HepG2 (cell line): ENCODE data around the gene VPS26B. TPM values are rescaled to one million over a fixed set of nuclear protein-coding genes. Genes with fewer than 3 reads are reported as not detected.

ENCODE experiments used
- CREBL2 ChIP-seq: sonication (generic); formaldehyde crosslinking; IDR thresholded peaks from 2 replicates; pipeline ENCODE4 v1.8.1; 2023; ENCODE audit warnings: missing genetic modification reagents, mild to moderate bottlenecking, borderline replicate concordance
- JUND ChIP-seq: sonication (generic); formaldehyde crosslinking; IDR thresholded peaks from 2 replicates; pipeline ENCODE4 v1.8.0; 2022; ENCODE audit warnings: mild to moderate bottlenecking, missing genetic modification reagents
- MNT ChIP-seq: fragments of 450-650 bp; IDR thresholded peaks from 2 replicates; pipeline ENCODE4 v1.6.1; 2016
- MTERF4 ChIP-seq: sonication (generic); formaldehyde crosslinking; IDR thresholded peaks from 2 replicates; pipeline ENCODE4 v1.8.0; 2023; ENCODE audit warnings: mild to moderate bottlenecking, missing genetic modification reagents
- SMC3 ChIP-seq: IDR thresholded peaks from 2 replicates; pipeline ENCODE4 v1.6.1; 2011; ENCODE audit warnings: low read length, improper control_type of control experiment
- TCF12 ChIP-seq, 2 experiments: fragments of 450-650 bp in 1 of 2; sonication (generic) in 1 of 2; formaldehyde crosslinking in 1 of 2; IDR thresholded peaks; 2 replicates each; pipeline versions ENCODE4 v1.6.1 to v1.8.0; 2017 to 2022; ENCODE audit warnings: antibody characterized with exemption in 1 of 2, mild to moderate bottlenecking in 1 of 2, missing genetic modification reagents in 1 of 2, moderate library complexity in 1 of 2
- ZBTB2 ChIP-seq: sonication (generic); formaldehyde crosslinking; IDR thresholded peaks from 2 replicates; pipeline ENCODE4 v1.8.0; 2022; ENCODE audit warnings: low read depth, missing genetic modification reagents
- ZFYVE20 ChIP-seq: sonication (generic); formaldehyde crosslinking; IDR thresholded peaks from 2 replicates; pipeline ENCODE4 v1.8.0; 2023; ENCODE audit warnings: low read depth, mild to moderate bottlenecking, moderate library complexity, missing genetic modification reagents, borderline replicate concordance
- ZNF207 ChIP-seq: fragments of 450-650 bp; IDR thresholded peaks from 2 replicates; pipeline ENCODE4 v1.6.1; 2016; ENCODE audit warnings: antibody characterized with exemption, borderline replicate concordance
- ZNF280B ChIP-seq: sonication (generic); formaldehyde crosslinking; IDR thresholded peaks from 2 replicates; pipeline ENCODE4 v1.5.0; 2020; ENCODE audit warnings: missing genetic modification reagents, mild to moderate bottlenecking, borderline replicate concordance
- polyA plus RNA-seq, 8 experiments: library from polyadenylated mRNA; depleted of rRNA in 3 of 8; stranded (reverse) in 7 of 8; unstranded in 1 of 8; fragments of >200 nt; fragmentation: Illumina TruSeq in 4 of 8; extraction: Trizol in 4 of 8; gene quantifications; 2 replicates each; pipeline versions ENCODE4 v1.2.1 to v1.2.3, GENCODE V29; 2011 to 2016; ENCODE audit warnings: low read depth in 4 of 8, missing spikeins in 1 of 8, mixed read lengths in 1 of 8; ENCODE audit not compliant: insufficient read depth in 1 of 8
- total RNA-seq, 5 experiments: library from RNA; depleted of rRNA; stranded (reverse); fragments of >200 nt; fragmentation: Illumina TruSeq; extraction: Trizol; gene quantifications; 2 replicates each; pipeline ENCODE4 v1.2.3, GENCODE V29; 2016; ENCODE audit warnings: low read depth in 1 of 5

VPS26B gene
- total and polyA plus RNA-seq, 2 of the 13 experiments (the other 11 are each of a cell fraction or from before 2014, with no cell fraction given): 20.2 to 23.2 TPM

- TF ChIP-seq MNT (peak; percentile 47; the same call in 1 of the 2 replicates), ZFYVE20 (CRISPR knock-in tag) (no peak), TCF12 (IDR thresholded peaks at IDR 0.05) (no peak), TCF12 (CRISPR knock-in tag; IDR thresholded peaks at IDR 0.05) (peak; percentile 68; the same call in 1 of the 2 replicates), ZNF280B (CRISPR knock-in tag) (peak; percentile 65; the same call in 1 of the 2 replicates), CREBL2 (peak; percentile 71; the same call in 1 of the 2 replicates), MTERF4 (CRISPR knock-in tag) (peak; percentile 69; the same call in 1 of the 2 replicates), ZBTB2 (peak; percentile 70; the same call in 1 of the 2 replicates), JUND (CRISPR knock-in tag) (peak; percentile 59; the same call in 1 of the 2 replicates), ZNF207 (no peak), SMC3 (no peak)
- TF ChIP-seq, all 625 proteins: peak for 296
Observed at GRCh38 chr11:134223836-134224709, at the start of gene VPS26B, which contains the start of gene NCAPD3 (continued).
